Measurements from ENCODE around the gene TPSB2. TPM values are rescaled to one million over a fixed set of nuclear protein-coding genes. Genes with fewer than 3 reads are reported as not detected.

The TPSB2 gene
- total RNA-seq, 1 experiment from 2014 or later = not detected

DNA sequence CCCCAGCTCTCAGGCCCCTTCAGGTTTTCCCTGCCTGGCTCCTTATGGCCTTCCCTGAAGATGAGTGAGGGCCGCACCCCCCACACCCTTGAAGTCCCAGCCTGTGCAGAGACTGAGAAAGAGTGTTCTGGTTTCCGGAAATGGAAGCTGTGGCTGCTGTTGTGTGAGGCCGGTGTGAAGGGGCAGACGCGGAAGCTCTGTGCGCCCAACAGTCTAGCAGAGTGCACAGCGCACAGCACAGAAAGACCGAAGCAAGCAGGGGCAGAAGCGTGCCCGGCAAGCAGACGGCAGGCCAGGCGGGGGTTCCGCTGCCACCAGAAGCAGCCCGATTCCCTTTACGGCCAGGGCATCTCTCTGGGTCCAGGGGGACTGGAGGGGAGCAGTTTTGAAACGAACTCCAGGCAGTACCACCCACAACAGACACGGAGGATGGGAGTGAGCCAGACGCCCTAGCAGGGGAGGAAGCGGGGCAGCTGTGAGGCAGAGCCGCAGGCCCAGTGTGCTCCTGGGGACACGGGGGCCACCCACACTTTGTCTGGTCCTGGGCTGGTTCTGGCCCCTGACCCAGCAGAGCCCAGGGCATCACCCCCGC, 21.6 kb downstream of the TPSB2 start:
- no peaks in the 10 kb centered on the region for H3K9me2 ChIP-seq (replicated peaks; ENCODE audit: low read length)
- TF ChIP-seq EZH2phosphoT487 (IDR thresholded peaks at IDR 0.05; ENCODE audit: borderline replicate concordance, low read length) = no peak
- H2AFZ ChIP-seq (ENCODE audit: low read length) = no peak overlapping the region
- H3K4me3 ChIP-seq (ENCODE audit: low read length) = no peak overlapping the region
- no peak overlapping the region for H3K4me2 ChIP-seq (ENCODE audit: low read length)
- H3K27me3 ChIP-seq (ENCODE audit: low read length) = no peaks in the 10 kb centered on the region
- H3F3A ChIP-seq (ENCODE audit: low read length, unreplicated experiment) = no peaks in the 10 kb centered on the region
- POLR2A ChIA-PET (ENCODE audit: unreplicated experiment) = no interaction called here
- ATAC-seq (no peak), DNase-seq (no peak)
- H4K20me1 ChIP-seq (ENCODE audit: low read length) = no peaks in the 10 kb centered on the region
- no peak overlapping the region for H3K27ac ChIP-seq (ENCODE audit: low read length)
- no peaks in the 10 kb centered on the region for H3K36me3 ChIP-seq (ENCODE audit: low read depth, low read length)
- BruUV-seq (replicated peaks) = no TSS peak
- intact Hi-C loops (cut with micrococcal nuclease) = no loop called here
- CTCF ChIA-PET = no interaction called here
- no peaks in the 10 kb centered on the region for H3K9me3 ChIP-seq (ENCODE audit: low read length)
- H3K9ac ChIP-seq (ENCODE audit: low read length) = no peak overlapping the region
- H3K4me1 ChIP-seq (ENCODE audit: insufficient read depth, low read length) = no peaks in the 10 kb centered on the region
- no peaks in the 10 kb centered on the region for H3K79me2 ChIP-seq (ENCODE audit: low read length)

- H3K27me3 ChIP-seq (ENCODE audit: low read length) = no peaks in the 10 kb centered on the region
- H3K4me1 ChIP-seq (ENCODE audit: insufficient read depth, low read length) = no peaks in the 10 kb centered on the region
- BruUV-seq (replicated peaks) = no TSS peak
- no peaks in the 10 kb centered on the region for H3F3A ChIP-seq (ENCODE audit: low read length, unreplicated experiment)
- no peak overlapping the region for H3K4me3 ChIP-seq (ENCODE audit: low read length)
- H2AFZ ChIP-seq (ENCODE audit: low read length) = no peak overlapping the region
- no peak overlapping the region for H3K9ac ChIP-seq (ENCODE audit: low read length)
- no peaks in the 10 kb centered on the region for H3K9me2 ChIP-seq (replicated peaks; ENCODE audit: low read length)
- no peaks in the 10 kb centered on the region for H3K79me2 ChIP-seq (ENCODE audit: low read length)
- H3K27ac ChIP-seq (ENCODE audit: low read length) = no peak overlapping the region
- POLR2A ChIA-PET (ENCODE audit: unreplicated experiment) = no interaction called here
- CTCF ChIA-PET = no interaction called here
- H3K4me2 ChIP-seq (ENCODE audit: low read length) = no peak overlapping the region
- H3K9me3 ChIP-seq (ENCODE audit: low read length) = no peaks in the 10 kb centered on the region
- intact Hi-C loops (cut with micrococcal nuclease) = no loop called here
- ATAC-seq = no peak
- no peaks in the 10 kb centered on the region for H4K20me1 ChIP-seq (ENCODE audit: low read length)
- TF ChIP-seq CTCF (conservative IDR thresholded peaks at IDR 0.05; ENCODE audit: low read depth, low read length) (no peak), EZH2phosphoT487 (IDR thresholded peaks at IDR 0.05; ENCODE audit: borderline replicate concordance, low read length) (no peak), EZH2 (IDR thresholded peaks at IDR 0.05; ENCODE audit: low read length, unreplicated experiment) (no peak)
- no peaks in the 10 kb centered on the region for H3K36me3 ChIP-seq (ENCODE audit: low read depth, low read length)
- no peak for DNase-seq
These were observed 23.2 kb downstream of the TPSB2 start for GRCh38 chr16:1206786-1207185.

DNA sequence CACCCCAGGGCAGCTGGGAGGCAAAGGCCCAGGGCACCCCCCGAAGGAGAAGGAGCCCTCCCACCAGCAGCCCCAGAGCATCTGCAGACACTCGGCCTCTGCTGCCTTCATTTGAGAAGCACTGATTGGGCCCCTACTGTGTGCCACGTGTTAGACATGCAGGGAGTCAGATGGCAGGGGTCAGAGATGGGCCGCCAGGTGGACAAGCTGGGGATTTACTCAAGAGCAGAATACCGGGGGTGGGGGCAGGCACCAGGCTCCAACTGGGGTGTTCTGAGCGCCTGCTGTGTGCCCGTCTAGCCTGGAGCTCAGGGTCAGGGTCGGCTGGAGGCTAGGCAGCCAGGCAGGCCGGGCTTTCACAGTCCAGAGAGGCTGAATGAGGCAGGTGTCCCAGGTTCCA, 23.7 kb downstream of the TPSB2 start:
- H3K9ac ChIP-seq (ENCODE audit: low read length) = no peak overlapping the region
- TF ChIP-seq EZH2phosphoT487 (IDR thresholded peaks at IDR 0.05; ENCODE audit: borderline replicate concordance, low read length) = no peak
- no peak for TF ChIP-seq CTCF (conservative IDR thresholded peaks at IDR 0.05; ENCODE audit: low read depth, low read length)
- no peak for TF ChIP-seq EZH2 (IDR thresholded peaks at IDR 0.05; ENCODE audit: low read length, unreplicated experiment)
- H3K4me2 ChIP-seq (ENCODE audit: low read length) = no peak overlapping the region
- BruUV-seq (replicated peaks) = no TSS peak
- no peaks in the 10 kb centered on the region for H3K27me3 ChIP-seq (ENCODE audit: low read length)
- no peaks in the 10 kb centered on the region for H3K79me2 ChIP-seq (ENCODE audit: low read length)
- ChIA-PET POLR2A (ENCODE audit: unreplicated experiment) (no interaction called here), CTCF (no interaction called here)
- H3F3A ChIP-seq (ENCODE audit: low read length, unreplicated experiment) = no peaks in the 10 kb centered on the region
- no peaks in the 10 kb centered on the region for H3K36me3 ChIP-seq (ENCODE audit: low read depth, low read length)
- no peak for DNase-seq
- ATAC-seq = no peak
- intact Hi-C loops (cut with micrococcal nuclease) = no loop called here
- no peaks in the 10 kb centered on the region for H3K9me3 ChIP-seq (ENCODE audit: low read length)
- H2AFZ ChIP-seq (ENCODE audit: low read length) = no peak overlapping the region
- no peak overlapping the region for H3K4me3 ChIP-seq (ENCODE audit: low read length)
- H3K4me1 ChIP-seq (ENCODE audit: insufficient read depth, low read length) = no peaks in the 10 kb centered on the region
- H4K20me1 ChIP-seq (ENCODE audit: low read length) = no peaks in the 10 kb centered on the region
- H3K9me2 ChIP-seq (replicated peaks; ENCODE audit: low read length) = no peaks in the 10 kb centered on the region
- no peak overlapping the region for H3K27ac ChIP-seq (ENCODE audit: low read length)
